ENCODE data around the gene CDC42BPA.

Gene CDC42BPA

GRCh38 chr1:226948480-226948879, 369.8 kb downstream of the CDC42BPA start:
- DNase-seq (ENCODE audit: low read depth in 2 of 2) = no peak

DNA sequence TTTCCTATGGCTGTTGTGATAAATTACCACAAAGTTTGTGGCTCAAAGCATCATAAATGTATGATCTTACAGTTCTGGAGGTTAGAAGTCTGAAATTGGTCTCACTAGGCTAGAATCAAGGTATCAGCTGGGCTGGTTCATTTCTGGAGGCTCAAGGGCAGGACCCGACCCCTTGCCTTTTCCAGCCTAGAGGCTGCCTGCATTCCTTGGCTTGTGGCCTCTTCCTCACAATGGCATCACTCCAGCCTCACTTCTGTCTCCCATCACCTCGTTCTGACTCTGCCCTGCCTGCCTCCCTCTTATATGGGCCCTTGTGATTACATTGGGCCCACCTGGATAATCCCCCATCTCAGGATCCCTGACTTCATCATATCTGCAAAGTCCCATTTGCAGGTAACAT, 370.2 kb downstream of the CDC42BPA start:
- DNase-seq (ENCODE audit: low read depth in 2 of 2) = no peak

DNA sequence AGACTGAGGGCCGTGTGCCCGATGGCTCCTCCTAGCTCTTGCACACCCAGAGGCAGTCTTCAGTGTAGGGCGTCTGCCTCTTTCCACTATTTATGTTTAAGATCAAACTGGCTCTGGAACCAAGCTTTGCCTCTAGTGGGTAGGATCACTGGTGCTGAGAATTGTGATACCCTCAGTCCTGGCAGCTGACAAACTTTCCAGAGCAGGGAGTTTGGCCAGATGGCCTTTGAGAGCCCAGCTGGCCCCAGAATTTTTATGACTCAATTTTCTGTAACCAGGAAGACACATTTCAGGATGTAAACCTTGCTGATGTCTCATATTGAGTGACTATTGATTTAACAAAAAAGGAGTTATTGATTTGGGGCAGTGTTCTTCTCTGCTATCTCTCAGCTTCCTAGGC, 371.5 kb downstream of the CDC42BPA start:
- DNase-seq (ENCODE audit: low read depth in 2 of 2) = no peak

GRCh38 chr1:226946285-226946684, 372.0 kb downstream of the CDC42BPA start:
- DNase-seq (ENCODE audit: low read depth in 2 of 2) = no peak

DNA sequence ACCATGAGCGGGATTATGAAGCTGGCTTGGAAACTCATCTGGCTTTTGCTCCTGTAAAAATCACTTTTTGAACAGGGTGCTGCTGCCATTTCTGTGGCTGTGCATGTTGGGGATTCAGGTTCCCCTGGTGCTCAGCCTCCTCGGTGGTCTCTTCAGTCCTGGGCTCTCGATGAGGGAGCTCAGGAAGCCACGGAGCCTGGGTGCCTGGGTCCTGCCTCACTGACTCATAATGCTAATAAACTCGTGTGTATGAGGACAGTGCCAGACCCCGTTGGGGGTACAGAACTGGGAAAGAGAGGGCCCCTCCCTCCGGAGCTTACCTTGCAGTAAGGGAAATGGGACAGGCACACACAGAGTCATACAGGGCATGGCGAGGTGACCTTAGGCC, 372.4 kb downstream of the CDC42BPA start:
- DNase-seq (ENCODE audit: low read depth in 2 of 2) = no peak

DNA sequence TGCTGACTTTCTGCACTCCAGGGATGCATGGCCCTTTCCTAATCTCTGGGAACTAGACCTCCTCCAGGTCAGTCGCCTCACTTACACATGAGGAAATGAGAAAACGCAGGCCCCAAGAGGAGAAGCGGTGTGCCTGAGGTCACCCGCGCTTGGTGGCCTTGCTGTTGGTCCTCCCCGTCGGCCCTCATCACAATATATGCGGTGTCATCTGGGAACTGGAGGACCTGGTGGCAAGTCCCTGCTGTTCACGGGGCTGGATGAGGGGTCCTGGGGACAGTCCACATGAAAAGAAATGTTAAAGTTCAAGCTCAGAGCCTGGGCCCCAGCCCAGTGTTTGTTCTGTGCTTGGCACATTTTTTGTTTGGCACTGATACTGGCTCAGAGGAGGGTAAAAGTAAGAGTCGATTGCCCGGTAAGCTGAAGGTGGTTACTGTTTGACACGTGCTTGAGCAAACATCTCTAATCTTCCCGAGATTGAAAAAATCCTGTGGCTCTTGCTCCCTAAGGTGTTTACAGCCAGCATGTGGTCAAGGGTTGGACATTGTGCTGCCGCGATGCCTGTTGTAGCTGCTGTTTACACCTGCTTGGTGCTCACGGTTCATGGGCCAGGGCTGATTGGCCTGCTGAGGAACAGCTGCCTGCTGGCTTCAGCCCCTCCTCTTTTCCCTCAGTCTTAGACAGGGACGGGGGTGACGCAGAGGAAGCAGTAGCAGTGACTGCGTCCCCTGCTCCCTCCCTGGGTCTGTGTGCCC, 373.0 kb downstream of the CDC42BPA start:
- DNase-seq (ENCODE audit: low read depth in 2 of 2) = no peak

DNA sequence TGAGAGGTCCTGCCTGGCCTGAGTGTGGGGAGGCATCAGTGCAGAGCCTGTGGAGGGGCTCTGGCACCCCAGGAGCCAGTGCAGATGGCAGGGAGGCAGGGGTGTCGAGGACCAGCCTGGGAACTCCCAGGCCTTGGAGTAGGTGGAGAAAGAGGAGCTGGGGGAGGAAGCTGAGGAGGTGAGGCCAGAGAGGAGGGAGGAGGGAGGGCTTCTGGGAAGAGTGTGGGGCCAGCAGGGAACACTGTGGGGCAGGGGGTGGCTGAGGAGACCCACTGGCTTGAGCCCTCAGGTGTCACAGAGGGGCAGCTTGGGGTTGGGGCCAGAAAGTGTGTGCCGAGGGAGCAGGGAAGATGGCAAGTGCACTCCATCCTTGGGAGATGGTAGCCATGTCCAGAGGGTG, 374.4 kb downstream of the CDC42BPA start:
- DNase-seq (ENCODE audit: low read depth in 2 of 2) = no peak

DNA sequence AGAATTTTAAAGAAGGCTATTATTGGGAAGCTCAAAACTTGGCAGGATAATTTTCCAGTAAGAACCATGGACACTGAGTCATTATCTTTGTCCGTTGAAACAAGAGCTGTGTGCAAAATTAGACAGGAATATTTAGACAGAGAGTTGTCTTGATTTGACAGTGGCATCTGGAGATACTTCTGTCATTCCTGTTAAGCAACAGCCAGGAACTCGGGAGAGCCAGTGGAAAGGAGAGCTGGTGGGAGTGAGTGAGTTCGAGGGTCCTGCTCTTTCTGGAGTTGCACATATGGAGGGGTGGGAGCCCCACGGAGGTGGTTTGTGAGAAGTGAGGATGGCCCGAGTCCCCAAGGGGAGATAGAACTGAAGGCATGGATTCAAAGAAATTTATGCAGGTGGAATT, 375.1 kb downstream of the CDC42BPA start:
- no peak for DNase-seq (ENCODE audit: low read depth in 2 of 2)

- DNase-seq (ENCODE audit: low read depth in 2 of 2) = no peak
Measured at GRCh38 chr1:226942392-226942791, 375.9 kb downstream of the CDC42BPA start.

DNA sequence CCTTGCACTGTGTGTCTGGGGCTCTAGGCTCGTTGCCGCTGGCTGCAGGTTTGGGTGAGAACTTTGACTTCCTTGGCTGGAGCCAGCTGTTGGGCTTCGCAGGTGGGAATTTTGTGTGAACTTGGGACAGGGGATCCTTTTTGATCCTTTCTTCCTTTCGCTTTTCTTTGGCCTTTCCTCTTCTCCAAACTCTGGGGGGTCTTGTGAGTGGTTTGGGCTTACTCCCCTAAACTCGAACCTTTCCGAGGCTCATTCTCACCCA, 377.6 kb downstream of the CDC42BPA start:
- DNase-seq (ENCODE audit: low read depth in 2 of 2) = no peak

- peak; percentile 97 to 99 for DNase-seq (ENCODE audit: low read depth in 2 of 2)
Measured at GRCh38 chr1:226940029-226940805, 378.1 kb downstream of the CDC42BPA start, which contains the start of gene COQ8A. TSS of gene COQ8A (plus strand) at chr1:226940294. CDS start at chr1:226961386, 21,092 bp downstream.
